GM12878 (cell line): Measurements from ENCODE around the gene DIO3.

Experiments
- ATF2 ChIP-seq: IDR thresholded peaks from 2 replicates; pipeline ENCODE4 v1.6.1; 2012; ENCODE audit warnings: low read length, inconsistent platforms
- BACH1 ChIP-seq: fragments of 450-650 bp; IDR thresholded peaks from 2 replicates; pipeline ENCODE4 v1.6.1; 2017; ENCODE audit warnings: mild to moderate bottlenecking, borderline replicate concordance
- CTCF ChIP-seq, 3 experiments: IDR thresholded peaks in 2 of 3; conservative IDR thresholded peaks in 1 of 3; 2 replicates each; pipeline ENCODE4 v1.5.1; 2011; ENCODE audit warnings: low read depth in 3 of 3, low read length in 3 of 3, mild to moderate bottlenecking in 3 of 3, control low read depth in 2 of 3, moderate library complexity in 2 of 3, inconsistent platforms in 1 of 3, mixed read lengths in 1 of 3; ENCODE audit not compliant: control insufficient read depth in 2 of 3, insufficient read depth in 1 of 3; ENCODE audit errors: extremely low read depth in 1 of 3
- EGR1 ChIP-seq, 2 experiments: IDR thresholded peaks; 1 replicate in 1 of 2; 2 replicates in 1 of 2; pipeline ENCODE4 v1.6.1; 2011 to 2012; ENCODE audit warnings: low read depth in 2 of 2, low read length in 2 of 2, borderline replicate concordance in 1 of 2, mild to moderate bottlenecking in 1 of 2, moderate library complexity in 1 of 2
- GABPA ChIP-seq: IDR thresholded peaks from 2 replicates; pipeline ENCODE4 v1.6.1; 2014; ENCODE audit warnings: antibody characterized with exemption, low read depth, mild to moderate bottlenecking, inconsistent platforms
- POLR2A ChIP-seq: IDR thresholded peaks from 2 replicates; pipeline ENCODE4 v1.6.1; 2011; ENCODE audit warnings: low read depth, mild to moderate bottlenecking, low read length
- POLR2AphosphoS2 ChIP-seq: IDR thresholded peaks from 2 replicates; pipeline ENCODE4 v1.6.1; 2011; ENCODE audit warnings: low read depth, mild to moderate bottlenecking, low read length, improper control_type of control experiment, moderate library complexity
- SUPT20H ChIP-seq: IDR thresholded peaks from 2 replicates; pipeline ENCODE4 v1.6.1; 2011; ENCODE audit warnings: low read depth, mild to moderate bottlenecking, low read length, moderate library complexity, borderline replicate concordance; ENCODE audit not compliant: control insufficient read depth
- TCF7 ChIP-seq: IDR thresholded peaks from 2 replicates; pipeline ENCODE4 v1.6.1; 2014; ENCODE audit warnings: antibody characterized with exemption, borderline replicate concordance
- USF2 ChIP-seq: IDR thresholded peaks from 2 replicates; pipeline ENCODE4 v1.6.1; 2011; ENCODE audit warnings: low read depth, low read length, improper control_type of control experiment, borderline replicate concordance

DNA sequence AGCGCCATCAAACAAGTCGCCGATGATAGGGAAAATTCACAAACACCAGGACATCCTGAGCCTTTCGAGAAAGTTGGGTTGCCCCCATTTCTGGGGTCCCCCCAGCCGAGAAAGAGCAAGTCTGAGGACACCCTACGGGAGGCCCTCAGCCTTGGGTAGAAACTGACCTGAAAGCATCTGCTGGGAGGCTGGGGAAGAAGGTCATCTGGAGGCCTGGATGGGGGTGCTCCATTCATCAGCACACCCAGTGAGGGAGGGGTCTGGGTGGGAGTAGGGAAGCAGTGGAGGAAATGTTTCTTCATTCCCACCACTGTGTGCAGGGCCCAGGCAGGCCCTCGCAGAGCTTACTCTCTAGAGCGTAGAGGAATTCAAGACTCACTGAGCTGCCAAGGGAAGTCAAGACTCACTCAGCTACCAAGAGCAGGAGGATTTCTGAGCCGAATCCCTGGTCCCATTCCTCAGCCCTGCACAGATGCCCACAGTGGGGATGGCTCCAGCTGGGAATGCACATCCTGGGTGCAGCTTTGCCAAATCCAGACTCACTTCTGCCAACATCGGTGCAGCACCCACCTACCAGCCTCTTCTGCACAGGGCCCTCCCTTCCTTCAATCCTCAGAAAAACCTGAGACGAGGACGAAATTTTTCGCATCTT lies 38.1 kb downstream of the DIO3 start:
- TF ChIP-seq CTCF (IDR thresholded peaks at IDR 0.05 in 2 of 3, conservative IDR thresholded peaks at IDR 0.05 in 1 of 3; ENCODE audit: control insufficient read depth in 2 of 3, extremely low read depth in 1 of 3, insufficient read depth in 1 of 3, low read depth in 3 of 3, low read length in 3 of 3) (no peak), ATF2 (no peak), POLR2A (no peak), POLR2AphosphoS2 (no peak), EGR1 (IDR thresholded peaks at IDR 0.05; ENCODE audit: borderline replicate concordance in 1 of 2, low read depth in 2 of 2, low read length in 2 of 2) (no peak), USF2 (no peak), SUPT20H (no peak), BACH1 (no peak), GABPA (no peak), TCF7 (no peak)
